GM18858 (cell line): ENCODE data around the gene WDFY4.

ENCODE experiments used
- ATAC-seq: cut with Tn5 transposase; IDR thresholded peaks from one replicate; pipeline ENCODE4 v1.9.1; 2021; ENCODE audit not compliant: unreplicated experiment

The WDFY4 gene

GRCh38 chr10:49008091-49008490 is 323.4 kb downstream of the WDFY4 start:
- no peak for ATAC-seq

DNA sequence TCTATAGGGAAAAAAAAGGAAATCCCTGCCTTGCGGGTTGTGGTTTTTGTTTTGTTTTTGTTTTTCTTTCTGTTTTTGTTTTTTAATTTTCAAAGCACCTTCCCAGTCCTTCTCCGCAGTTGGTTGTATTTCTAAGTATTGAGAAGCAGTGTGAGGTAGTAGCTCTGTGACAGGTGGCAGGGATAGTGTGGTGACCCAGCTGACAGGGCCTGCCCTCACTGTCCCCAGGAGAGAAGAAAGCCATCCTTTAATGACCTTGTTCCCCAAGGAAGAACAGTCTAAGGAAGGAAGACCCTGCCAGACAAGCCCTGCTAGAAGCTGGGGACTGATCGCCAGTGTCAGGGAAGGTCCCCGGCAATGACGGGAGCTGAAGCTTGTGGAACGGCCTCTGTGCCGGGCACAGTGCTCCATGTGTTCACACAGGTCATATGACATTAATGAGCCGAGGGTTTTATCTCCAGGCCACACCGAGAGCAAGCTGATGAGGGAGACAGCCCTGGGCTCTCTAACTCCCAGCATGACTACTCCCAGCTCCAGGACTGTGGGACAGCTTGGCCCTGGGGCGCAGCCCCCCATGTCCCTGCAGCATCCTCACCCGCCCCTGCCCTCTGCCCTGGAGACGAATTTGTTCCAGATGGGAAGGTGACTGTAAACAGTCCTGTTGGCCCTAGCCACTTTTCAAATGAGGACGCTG is 324.0 kb downstream of the WDFY4 start:
- ATAC-seq, result no peak

GRCh38 chr10:49009199-49009979 is 324.7 kb downstream of the WDFY4 start:
- no peak for ATAC-seq

DNA sequence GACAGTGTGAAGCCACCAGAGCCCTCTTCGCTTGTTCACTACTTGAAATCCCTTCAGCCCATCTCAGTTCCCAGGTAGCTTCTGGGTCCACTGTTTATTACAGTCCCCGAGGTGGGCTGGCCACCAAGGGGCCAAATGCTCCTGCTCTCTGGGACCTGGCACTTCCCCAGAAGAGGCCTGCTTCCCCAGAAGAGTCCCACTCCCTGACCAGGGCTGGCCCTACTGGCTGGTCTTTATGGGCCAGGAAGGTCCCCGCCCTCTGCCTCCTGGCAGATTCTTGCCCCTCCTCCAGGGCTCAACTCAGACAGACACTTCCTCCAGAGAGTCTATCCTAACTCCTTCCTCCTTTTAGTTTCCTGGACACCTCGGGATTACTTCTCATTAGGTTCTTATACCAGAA is 325.6 kb downstream of the WDFY4 start:
- no peak for ATAC-seq

GRCh38 chr10:49010865-49011264 is 326.2 kb downstream of the WDFY4 start:
- no peak for ATAC-seq

DNA sequence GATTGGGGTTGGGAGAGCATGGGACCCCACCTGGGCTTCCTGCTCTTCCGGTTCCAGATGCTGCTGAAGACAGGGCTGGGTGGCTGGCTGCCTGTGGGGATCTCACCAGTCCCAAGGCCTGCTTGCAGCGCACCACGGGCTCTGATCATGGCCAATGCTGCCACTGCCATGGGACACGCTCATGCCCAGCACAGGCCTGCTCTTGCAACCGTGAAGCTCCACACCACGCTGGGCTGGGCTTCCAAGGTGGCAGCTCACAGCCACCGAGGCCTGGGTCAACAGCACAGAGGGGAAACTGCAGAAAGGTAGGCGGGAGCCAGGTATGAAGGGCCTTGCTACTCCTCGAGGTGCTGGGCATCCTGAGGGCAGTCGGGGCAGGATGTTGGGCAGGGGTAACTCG is 327.1 kb downstream of the WDFY4 start:
- ATAC-seq, result no peak

DNA sequence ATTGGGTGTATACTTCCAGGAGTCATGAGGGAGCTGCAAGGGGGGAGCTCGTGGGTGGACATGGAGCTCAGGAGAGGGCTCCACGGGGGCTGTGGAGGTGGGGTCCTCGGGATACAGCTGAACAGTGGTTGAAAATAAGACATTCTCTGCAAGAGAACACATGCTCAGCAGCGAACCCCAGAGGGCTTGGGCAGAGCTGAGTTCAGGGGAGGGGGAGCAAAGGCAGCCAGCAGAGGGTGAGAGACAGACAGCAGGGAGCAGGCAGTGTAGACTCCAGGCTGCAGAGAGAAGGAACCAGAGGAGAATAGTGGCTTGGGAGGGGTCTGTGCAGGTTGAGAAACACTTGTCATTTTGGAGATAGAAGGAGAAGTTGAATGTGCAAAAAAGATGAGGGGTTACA is 327.9 kb downstream of the WDFY4 start:
- no peak for ATAC-seq

GRCh38 chr10:49015700-49016099 is 331.0 kb downstream of the WDFY4 start:
- no peak for ATAC-seq

DNA sequence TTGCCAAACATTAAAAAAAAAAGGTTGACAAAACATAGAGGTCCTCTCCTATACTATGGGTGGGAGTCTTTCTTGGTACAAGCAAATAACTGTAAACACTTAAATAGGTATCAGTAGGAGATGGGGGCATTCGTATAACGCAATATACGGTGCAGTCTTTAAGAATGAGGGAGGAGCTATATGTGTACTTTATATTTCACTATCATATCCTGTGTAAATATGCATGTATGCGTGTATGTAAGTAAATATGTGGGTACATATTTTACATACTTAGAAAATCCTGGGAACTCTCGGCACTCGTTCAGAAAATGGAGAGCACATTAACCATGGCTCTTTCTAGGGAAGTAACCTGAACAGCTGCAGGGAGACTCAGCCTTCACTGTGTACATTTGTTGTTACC is 337.0 kb downstream of the WDFY4 start:
- no peak for ATAC-seq

GRCh38 chr10:49023071-49023470 is 338.4 kb downstream of the WDFY4 start:
- no peak for ATAC-seq

GRCh38 chr10:49023752-49024151 is 339.1 kb downstream of the WDFY4 start:
- ATAC-seq, result no peak

- no peak for ATAC-seq
Observed at GRCh38 chr10:49024484-49024883, 339.8 kb downstream of the WDFY4 start.

GRCh38 chr10:49025347-49025983 is 340.8 kb downstream of the WDFY4 start:
- ATAC-seq, result no peak

DNA sequence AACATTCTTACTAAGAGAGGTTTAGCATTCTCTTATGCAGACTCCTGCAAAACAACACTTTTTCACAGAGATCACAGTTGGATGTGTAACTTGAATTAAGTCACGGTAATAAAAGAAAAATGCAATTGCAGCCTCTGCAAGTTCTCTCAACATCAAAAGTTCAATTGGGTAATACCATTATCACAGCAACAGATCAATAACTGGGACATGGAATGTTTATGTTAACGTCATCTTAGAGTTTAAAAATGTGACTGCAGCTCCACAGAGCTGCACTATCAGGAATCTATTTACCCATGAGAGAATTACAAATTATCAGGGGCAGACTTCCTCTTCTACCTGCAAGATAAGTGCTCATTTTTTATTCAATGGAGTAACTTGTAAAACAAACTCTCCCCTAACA is 344.0 kb downstream of the WDFY4 start:
- no peak for ATAC-seq

- no peak for ATAC-seq
Observed at GRCh38 chr10:49029666-49030065, 345.0 kb downstream of the WDFY4 start.
